Effector memory CD4-positive, alpha-beta T cell (primary cell): ENCODE data around the gene AKAP10.

Experiments
- DNase-seq, 3 donors: peaks; one replicate each; pipeline ENCODE4 v3.0.0-alpha.2; 2020
- H3K27ac ChIP-seq: 2 replicates; pipeline ENCODE4 v1.7.0; 2013; ENCODE audit warnings: mild to moderate bottlenecking, low read length, moderate library complexity; ENCODE audit not compliant: insufficient read depth, poor library complexity, severe bottlenecking
- H3K27me3 ChIP-seq: replicated peaks from 2 replicates; pipeline ENCODE4 v1.7.0; 2013; ENCODE audit warnings: mild to moderate bottlenecking, low read length; ENCODE audit not compliant: insufficient read depth, control insufficient read depth, poor library complexity, severe bottlenecking
- H3K36me3 ChIP-seq: 2 replicates; pipeline ENCODE4 v1.7.0; 2013; ENCODE audit warnings: mild to moderate bottlenecking, low read length, moderate library complexity; ENCODE audit not compliant: control insufficient read depth, insufficient read depth
- H3K4me1 ChIP-seq: 2 replicates; pipeline ENCODE4 v1.7.0; 2013; ENCODE audit warnings: low read length, mild to moderate bottlenecking; ENCODE audit not compliant: control insufficient read depth, insufficient read depth, poor library complexity, severe bottlenecking
- H3K4me3 ChIP-seq: 2 replicates; pipeline ENCODE4 v1.7.0; 2013; ENCODE audit warnings: low read length, low read depth, mild to moderate bottlenecking; ENCODE audit not compliant: insufficient read depth, poor library complexity, severe bottlenecking
- H3K9me3 ChIP-seq: 2 replicates; pipeline ENCODE4 v1.7.0; 2013; ENCODE audit warnings: mild to moderate bottlenecking, low read length, moderate library complexity; ENCODE audit not compliant: control insufficient read depth

AKAP10 gene

GRCh38 chr17:19946921-19947320, 30.7 kb downstream of the AKAP10 start:
- peaks cover 17% of the 10 kb centered on the region for H3K36me3 ChIP-seq

GRCh38 chr17:19945009-19945626, 32.5 kb downstream of the AKAP10 start:
- no peak overlapping the region for H3K4me3 ChIP-seq
- no peak overlapping the region for H3K27ac ChIP-seq
- no peaks in the 10 kb centered on the region for H3K4me1 ChIP-seq
- DNase-seq, result no peak
- no peaks in the 10 kb centered on the region for H3K9me3 ChIP-seq
- no peaks in the 10 kb centered on the region for H3K27me3 ChIP-seq
- H3K36me3 ChIP-seq, result peaks cover 22% of the 10 kb centered on the region

More at GRCh38 chr17:19946921-19947320, 30.7 kb downstream of the AKAP10 start:
- no peak overlapping the region for H3K27ac ChIP-seq
- no peaks in the 10 kb centered on the region for H3K4me1 ChIP-seq
- H3K9me3 ChIP-seq, result no peaks in the 10 kb centered on the region
- H3K4me3 ChIP-seq, result no peak overlapping the region
- no peaks in the 10 kb centered on the region for H3K27me3 ChIP-seq
- no peak for DNase-seq

- Histone ChIP-seq H3K27me3 (no peaks in the 10 kb centered on the region), H3K36me3 (peaks cover 35% of the 10 kb centered on the region)
Measured at GRCh38 chr17:19943599-19943998, 34.0 kb downstream of the AKAP10 start.

GRCh38 chr17:19943026-19943425, 34.6 kb downstream of the AKAP10 start:
- no peak overlapping the region for H3K27ac ChIP-seq
- no peak overlapping the region for H3K4me3 ChIP-seq
- DNase-seq, result no peak
- no peaks in the 10 kb centered on the region for H3K4me1 ChIP-seq
- no peaks in the 10 kb centered on the region for H3K9me3 ChIP-seq
- H3K36me3 ChIP-seq, result peaks cover 32% of the 10 kb centered on the region
- H3K27me3 ChIP-seq, result no peaks in the 10 kb centered on the region

More at GRCh38 chr17:19943599-19943998, 34.0 kb downstream of the AKAP10 start:
- H3K27ac ChIP-seq, result no peak overlapping the region
- H3K4me3 ChIP-seq, result no peak overlapping the region
- no peaks in the 10 kb centered on the region for H3K9me3 ChIP-seq
- no peaks in the 10 kb centered on the region for H3K4me1 ChIP-seq
- no peak for DNase-seq

- no peak for DNase-seq
- H3K4me1 ChIP-seq, result no peaks in the 10 kb centered on the region
- no peak overlapping the region for H3K4me3 ChIP-seq
- no peaks in the 10 kb centered on the region for H3K27me3 ChIP-seq
- H3K9me3 ChIP-seq, result no peaks in the 10 kb centered on the region
- H3K36me3 ChIP-seq, result peaks cover 42% of the 10 kb centered on the region
- no peak overlapping the region for H3K27ac ChIP-seq
Measured at GRCh38 chr17:19940722-19941464, 36.7 kb downstream of the AKAP10 start.

GRCh38 chr17:19939993-19940721, 37.5 kb downstream of the AKAP10 start:
- H3K4me1 ChIP-seq, result no peaks in the 10 kb centered on the region
- H3K27me3 ChIP-seq, result no peaks in the 10 kb centered on the region
- H3K9me3 ChIP-seq, result no peaks in the 10 kb centered on the region
- DNase-seq, result no peak
- H3K36me3 ChIP-seq, result peaks cover 38% of the 10 kb centered on the region
- H3K27ac ChIP-seq, result no peak overlapping the region
- no peak overlapping the region for H3K4me3 ChIP-seq

GRCh38 chr17:19938736-19939135, 38.9 kb downstream of the AKAP10 start:
- H3K4me1 ChIP-seq, result no peaks in the 10 kb centered on the region
- no peak overlapping the region for H3K4me3 ChIP-seq
- H3K27me3 ChIP-seq, result no peaks in the 10 kb centered on the region
- H3K27ac ChIP-seq, result no peak overlapping the region
- no peaks in the 10 kb centered on the region for H3K9me3 ChIP-seq
- H3K36me3 ChIP-seq, result peaks cover 39% of the 10 kb centered on the region
- DNase-seq, result no peak

- DNase-seq, result no peak
- peaks cover 39% of the 10 kb centered on the region for H3K36me3 ChIP-seq
- H3K27me3 ChIP-seq, result no peaks in the 10 kb centered on the region
- H3K9me3 ChIP-seq, result no peaks in the 10 kb centered on the region
- no peak overlapping the region for H3K4me3 ChIP-seq
- H3K27ac ChIP-seq, result no peak overlapping the region
- H3K4me1 ChIP-seq, result no peaks in the 10 kb centered on the region
Measured at GRCh38 chr17:19937522-19937921, 40.1 kb downstream of the AKAP10 start.

GRCh38 chr17:19935169-19935568, 42.5 kb downstream of the AKAP10 start:
- peaks cover 53% of the 10 kb centered on the region for H3K36me3 ChIP-seq
- no peak for DNase-seq

GRCh38 chr17:19933628-19934027, 44.0 kb downstream of the AKAP10 start:
- Histone ChIP-seq H3K36me3 (peaks cover 53% of the 10 kb centered on the region), H3K27ac (no peak overlapping the region), H3K9me3 (no peaks in the 10 kb centered on the region), H3K4me3 (no peak overlapping the region), H3K4me1 (no peaks in the 10 kb centered on the region), H3K27me3 (no peaks in the 10 kb centered on the region)
- no peak for DNase-seq

More at GRCh38 chr17:19935169-19935568, 42.5 kb downstream of the AKAP10 start:
- H3K27ac ChIP-seq, result no peak overlapping the region
- H3K27me3 ChIP-seq, result no peaks in the 10 kb centered on the region
- no peak overlapping the region for H3K4me3 ChIP-seq
- no peaks in the 10 kb centered on the region for H3K4me1 ChIP-seq
- no peaks in the 10 kb centered on the region for H3K9me3 ChIP-seq
